ENCODE measurements around the gene MAP3K1.

Gene MAP3K1

DNA sequence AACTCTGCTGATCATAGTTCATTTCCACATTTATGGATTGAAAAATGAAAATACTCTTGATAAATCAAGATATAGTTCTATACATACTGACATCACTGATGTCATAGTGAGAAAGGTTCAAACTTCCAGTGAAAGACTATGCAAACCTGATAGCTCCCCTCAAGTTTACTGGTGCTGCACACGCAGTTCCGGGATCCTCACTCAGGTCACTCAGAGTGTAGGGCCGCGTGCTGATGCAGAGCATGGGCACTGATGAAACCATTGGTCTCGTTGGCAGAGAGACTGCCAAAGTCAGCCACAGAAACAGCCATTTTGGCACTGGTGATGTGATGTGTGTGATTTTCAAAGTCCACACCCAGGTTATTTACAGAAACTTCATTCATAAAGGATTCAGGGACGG is 107.6 kb downstream of the MAP3K1 start:
- peaks cover 48% of the 10 kb centered on the region for H3K36me3 Mint-ChIP-seq (ENCODE audit: low read depth)
- no peaks in the 10 kb centered on the region for H3K27me3 Mint-ChIP-seq
- H3K4me1 Mint-ChIP-seq, result peaks cover 1% of the 10 kb centered on the region
- no peak overlapping the region for H3K27ac Mint-ChIP-seq
- H3K4me3 Mint-ChIP-seq, result no peak overlapping the region
- no peak for ATAC-seq
- no peaks in the 10 kb centered on the region for H3K9me3 Mint-ChIP-seq
- no peak for DNase-seq

DNA sequence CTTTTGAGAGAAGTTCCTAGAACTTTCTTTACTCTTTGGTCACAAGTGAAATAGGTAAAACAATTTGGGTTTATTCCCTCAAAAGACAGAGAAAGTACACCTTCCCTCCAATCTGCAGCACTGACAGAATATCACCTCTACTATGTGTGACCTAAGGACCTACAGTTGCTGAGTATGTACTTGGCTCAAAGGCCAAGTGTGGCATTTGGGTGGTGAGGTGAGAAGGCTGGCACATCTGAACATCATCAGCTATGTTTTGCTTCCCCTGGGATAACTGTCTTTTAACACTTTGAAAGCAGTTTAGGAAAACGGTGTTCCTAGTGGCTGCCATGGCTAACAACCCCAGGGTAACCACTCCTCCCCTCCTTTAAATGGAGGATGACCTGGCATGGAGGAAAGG is 119.0 kb downstream of the MAP3K1 start:
- peaks cover 44% of the 10 kb centered on the region for H3K36me3 Mint-ChIP-seq (ENCODE audit: low read depth)
- no peak overlapping the region for H3K4me3 Mint-ChIP-seq
- H3K27ac Mint-ChIP-seq, result no peak overlapping the region
- DNase-seq (no peak), ATAC-seq (no peak)
- no peaks in the 10 kb centered on the region for H3K27me3 Mint-ChIP-seq
- no peaks in the 10 kb centered on the region for H3K9me3 Mint-ChIP-seq
- peaks cover 1% of the 10 kb centered on the region for H3K4me1 Mint-ChIP-seq

DNA sequence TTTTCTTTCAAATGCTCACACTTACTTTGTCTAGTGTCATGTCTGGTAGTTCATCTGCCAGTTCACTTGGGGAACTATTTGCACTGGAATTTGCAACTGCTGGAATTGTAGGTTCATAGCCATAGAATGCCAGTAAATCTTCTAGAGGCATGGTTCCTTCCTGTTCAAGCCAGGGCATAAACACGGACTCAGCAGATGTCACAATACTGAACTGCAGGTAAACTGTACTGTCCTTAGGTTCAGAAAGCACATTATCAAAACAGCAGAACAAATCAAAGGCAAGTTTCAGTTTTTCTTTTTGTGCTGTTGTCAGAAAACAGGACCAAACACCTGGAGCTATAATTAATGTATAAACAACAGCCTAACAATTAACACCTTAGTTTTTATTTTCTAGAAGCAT is 123.5 kb downstream of the MAP3K1 start:
- H3K36me3 Mint-ChIP-seq (ENCODE audit: low read depth), result peaks cover 49% of the 10 kb centered on the region
- no peaks in the 10 kb centered on the region for H3K27me3 Mint-ChIP-seq
- no peaks in the 10 kb centered on the region for H3K4me1 Mint-ChIP-seq
- no peak overlapping the region for H3K27ac Mint-ChIP-seq
- DNase-seq, result no peak
- H3K9me3 Mint-ChIP-seq, result no peaks in the 10 kb centered on the region
- no peak overlapping the region for H3K4me3 Mint-ChIP-seq
- ATAC-seq, result no peak

DNA sequence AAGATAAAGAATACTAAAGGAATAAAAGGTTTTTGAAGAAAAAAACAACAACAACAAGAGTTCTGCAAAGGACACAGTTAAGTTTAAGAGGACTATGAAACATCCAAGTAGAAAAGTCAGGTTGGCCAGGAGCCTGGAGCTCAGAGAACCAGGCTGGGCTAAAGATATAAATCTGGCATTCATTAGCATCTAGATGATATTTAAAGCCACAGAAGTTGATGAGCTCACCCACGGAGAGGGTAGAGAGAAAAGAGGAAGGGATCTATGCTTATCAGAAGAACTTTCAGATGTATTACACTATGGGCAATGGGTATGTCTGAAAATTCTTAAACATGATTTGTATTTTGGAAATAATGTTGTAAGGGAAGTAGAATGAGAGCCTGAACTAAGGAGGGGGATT is 126.6 kb downstream of the MAP3K1 start:
- no peak overlapping the region for H3K27ac Mint-ChIP-seq
- H3K4me1 Mint-ChIP-seq, result no peaks in the 10 kb centered on the region
- no peak for ATAC-seq

More for the DNA sequence above, 126.6 kb downstream of the MAP3K1 start:
- H3K36me3 Mint-ChIP-seq (ENCODE audit: low read depth), result peaks cover 46% of the 10 kb centered on the region
- no peak for DNase-seq
- no peak overlapping the region for H3K4me3 Mint-ChIP-seq
- no peaks in the 10 kb centered on the region for H3K27me3 Mint-ChIP-seq
- H3K9me3 Mint-ChIP-seq, result no peaks in the 10 kb centered on the region
